Measurements from ENCODE around the gene PLET1. TPM values are rescaled to one million over a fixed set of nuclear protein-coding genes. Genes with fewer than 3 reads are reported as not detected.

The PLET1 gene
- total RNA-seq, 1 donor from 2014 or later: not detected

- H3K27me3 Mint-ChIP-seq (ENCODE audit: low read depth, unreplicated experiment): no peaks in the 10 kb centered on the region
- no peak overlapping the region for H2AFZ ChIP-seq (ENCODE audit: low read depth, low read length)
- no peaks in the 10 kb centered on the region for H3K36me3 ChIP-seq (ENCODE audit: insufficient read depth, low read length)
- H3K4me1 Mint-ChIP-seq (ENCODE audit: low read depth, unreplicated experiment): peaks cover 25% of the 10 kb centered on the region
- FAIRE-seq (no peak), DNase-seq (ENCODE audit: low read depth) (no peak)
- no peaks in the 10 kb centered on the region for H3K27me3 ChIP-seq (ENCODE audit: insufficient read depth, low read length)
- H3K27ac ChIP-seq (ENCODE audit: low read depth, low read length): no peak overlapping the region
- no peak overlapping the region for H3K4me3 Mint-ChIP-seq (ENCODE audit: unreplicated experiment)
- H3K9me3 Mint-ChIP-seq (ENCODE audit: unreplicated experiment): no peaks in the 10 kb centered on the region
- no peak overlapping the region for H3K27ac Mint-ChIP-seq (ENCODE audit: unreplicated experiment)
- no peaks in the 10 kb centered on the region for H3K79me2 ChIP-seq (ENCODE audit: insufficient read depth, low read length)
- H3K36me3 Mint-ChIP-seq (ENCODE audit: low read depth, unreplicated experiment): peaks cover 2% of the 10 kb centered on the region
- H3K9ac ChIP-seq (ENCODE audit: low read length): no peak overlapping the region
- no peak overlapping the region for H3K4me2 ChIP-seq (ENCODE audit: low read length)
- no peaks in the 10 kb centered on the region for H3K4me1 ChIP-seq (ENCODE audit: insufficient read depth, low read length)
- no peaks in the 10 kb centered on the region for H4K20me1 ChIP-seq (ENCODE audit: insufficient read depth, low read length)
- no peak for TF ChIP-seq EZH2 (IDR thresholded peaks at IDR 0.05; ENCODE audit: insufficient read depth, low read length)
- TF ChIP-seq CTCF (IDR thresholded peaks at IDR 0.05; ENCODE audit: insufficient read depth, low read depth, low read length): no peak
- no peaks in the 10 kb centered on the region for H3K9me3 ChIP-seq (ENCODE audit: insufficient read depth, low read depth, low read length)
- no peak overlapping the region for H3K4me3 ChIP-seq (ENCODE audit: insufficient read depth, low read depth, low read length)
These were observed 7.7 kb upstream of the PLET1 start for GRCh38 chr11:112268406-112268805.

GRCh38 chr11:112267188-112267591 is 6.5 kb upstream of the PLET1 start:
- FAIRE-seq: no peak

More at GRCh38 chr11:112267188-112267591, 6.5 kb upstream of the PLET1 start:
- H3K79me2 ChIP-seq (ENCODE audit: insufficient read depth, low read length): no peaks in the 10 kb centered on the region
- H3K9me3 ChIP-seq (ENCODE audit: insufficient read depth, low read depth, low read length): no peaks in the 10 kb centered on the region
- Mint-ChIP-seq H3K36me3 (ENCODE audit: low read depth, unreplicated experiment) (no peaks in the 10 kb centered on the region), H3K27me3 (ENCODE audit: low read depth, unreplicated experiment) (no peaks in the 10 kb centered on the region), H3K4me3 (ENCODE audit: unreplicated experiment) (no peak overlapping the region), H3K4me1 (ENCODE audit: low read depth, unreplicated experiment) (peaks cover 25% of the 10 kb centered on the region), H3K9me3 (ENCODE audit: unreplicated experiment) (no peaks in the 10 kb centered on the region), H3K27ac (ENCODE audit: unreplicated experiment) (no peak overlapping the region)
- no peaks in the 10 kb centered on the region for H3K27me3 ChIP-seq (ENCODE audit: insufficient read depth, low read length)
- no peak for TF ChIP-seq EZH2 (IDR thresholded peaks at IDR 0.05; ENCODE audit: insufficient read depth, low read length)
- TF ChIP-seq CTCF (IDR thresholded peaks at IDR 0.05; ENCODE audit: insufficient read depth, low read depth, low read length): no peak
- no peaks in the 10 kb centered on the region for H3K36me3 ChIP-seq (ENCODE audit: insufficient read depth, low read length)
- H3K4me1 ChIP-seq (ENCODE audit: insufficient read depth, low read length): no peaks in the 10 kb centered on the region
- peak; percentile 15 for DNase-seq (ENCODE audit: low read depth)
- H3K27ac ChIP-seq (ENCODE audit: low read depth, low read length): no peak overlapping the region
- H2AFZ ChIP-seq (ENCODE audit: low read depth, low read length): no peak overlapping the region
- no peaks in the 10 kb centered on the region for H4K20me1 ChIP-seq (ENCODE audit: insufficient read depth, low read length)
- H3K4me3 ChIP-seq (ENCODE audit: insufficient read depth, low read depth, low read length): no peak overlapping the region
- no peak overlapping the region for H3K9ac ChIP-seq (ENCODE audit: low read length)
- H3K4me2 ChIP-seq (ENCODE audit: low read length): no peak overlapping the region
